IPS-18a (cell line): ENCODE measurements around the gene EFHC1.

ENCODE experiments used
- H3K27ac ChIP-seq: one replicate; pipeline ENCODE4 v1.5.1; 2013; ENCODE audit warnings: low read length
- H3K27me3 ChIP-seq: one replicate; pipeline ENCODE4 v1.6.1; 2013; ENCODE audit warnings: mild to moderate bottlenecking, low read length; ENCODE audit not compliant: control insufficient read depth, insufficient read depth
- H3K36me3 ChIP-seq: one replicate; pipeline ENCODE4 v1.6.1; 2013; ENCODE audit warnings: low read depth, low read length; ENCODE audit not compliant: control insufficient read depth
- H3K4me1 ChIP-seq: one replicate; pipeline ENCODE4 v1.6.1; 2013; ENCODE audit warnings: low read depth, low read length; ENCODE audit not compliant: control insufficient read depth
- H3K4me3 ChIP-seq: one replicate; pipeline ENCODE4 v1.5.1; 2013; ENCODE audit warnings: low read length
- H3K9ac ChIP-seq: one replicate; pipeline ENCODE4 v1.6.1; 2013; ENCODE audit warnings: mild to moderate bottlenecking, low read length, moderate library complexity
- H3K9me3 ChIP-seq: one replicate; pipeline ENCODE4 v1.6.1; 2013; ENCODE audit warnings: low read depth, low read length; ENCODE audit not compliant: control insufficient read depth

The EFHC1 gene

DNA sequence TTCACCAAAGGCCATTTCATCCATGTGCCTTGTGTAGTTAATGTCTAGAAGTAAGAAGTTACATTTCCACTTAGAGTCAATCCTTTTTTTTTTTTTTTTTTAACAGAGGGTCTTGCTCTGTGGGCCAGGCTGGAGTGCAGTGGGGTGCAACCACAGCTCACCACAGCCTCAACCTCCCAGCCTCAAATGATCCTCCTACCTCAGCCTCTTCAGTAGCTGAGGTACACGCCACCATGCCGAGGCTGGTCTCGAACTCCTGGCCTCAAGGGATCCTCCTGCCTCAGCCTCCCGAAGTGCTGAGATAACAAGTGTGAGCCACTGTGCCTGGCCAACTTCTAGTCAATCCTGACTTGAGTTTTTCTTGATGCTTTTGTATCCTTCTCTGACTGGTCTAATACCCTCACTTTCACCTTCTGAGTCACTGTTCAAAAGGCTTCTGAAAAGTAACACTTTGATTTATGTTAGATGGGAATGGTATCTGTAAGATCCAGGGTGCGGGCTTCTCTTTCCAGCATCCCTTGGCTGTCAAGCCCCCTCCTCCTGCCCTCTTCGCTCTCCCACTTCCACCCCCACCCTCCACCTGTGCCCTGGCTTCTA lies 134.6 kb downstream of the EFHC1 start:
- H3K4me3 ChIP-seq = no peak overlapping the region
- no peak overlapping the region for H3K9ac ChIP-seq
- peaks cover 33% of the 10 kb centered on the region for H3K4me1 ChIP-seq
- H3K27ac ChIP-seq = no peak overlapping the region
- no peaks in the 10 kb centered on the region for H3K27me3 ChIP-seq
- H3K9me3 ChIP-seq = no peaks in the 10 kb centered on the region
- no peaks in the 10 kb centered on the region for H3K36me3 ChIP-seq

DNA sequence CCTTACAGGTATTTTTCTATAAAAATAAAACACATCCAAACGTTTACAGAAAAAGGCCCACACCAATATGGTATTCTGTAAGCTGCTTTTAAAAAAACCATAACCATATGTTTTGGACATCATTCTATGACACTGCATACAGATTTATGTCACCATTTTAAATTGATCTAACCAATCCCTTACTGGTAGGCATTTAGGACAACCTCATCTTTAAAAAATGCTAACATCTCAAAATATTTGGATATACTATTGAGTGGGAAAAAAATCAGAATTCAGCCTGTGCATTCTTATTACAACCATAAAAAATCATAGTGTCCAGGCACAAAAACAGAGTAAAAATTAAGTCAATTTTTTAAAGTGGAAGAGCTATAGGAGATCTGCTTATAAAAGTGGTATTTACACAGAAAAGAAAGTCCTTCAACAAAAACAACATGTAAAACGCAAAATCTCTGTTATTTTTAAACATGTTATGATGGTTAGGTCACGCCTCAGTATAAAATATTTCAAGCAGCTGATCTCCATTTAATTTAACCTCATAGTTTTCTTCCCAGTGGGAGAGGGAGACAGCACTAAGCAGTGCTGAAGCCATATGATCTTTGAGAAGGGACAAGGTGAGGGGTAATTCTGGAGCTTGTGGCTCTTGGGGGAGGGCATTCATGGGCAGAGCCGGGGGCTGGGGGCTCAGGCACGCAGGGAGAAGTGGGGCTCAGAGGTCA lies 135.5 kb downstream of the EFHC1 start:
- H3K27ac ChIP-seq = no peak overlapping the region
- no peaks in the 10 kb centered on the region for H3K27me3 ChIP-seq
- H3K9ac ChIP-seq = no peak overlapping the region
- H3K4me3 ChIP-seq = no peak overlapping the region
- H3K4me1 ChIP-seq = peaks cover 33% of the 10 kb centered on the region
- no peaks in the 10 kb centered on the region for H3K36me3 ChIP-seq
- H3K9me3 ChIP-seq = no peaks in the 10 kb centered on the region

DNA sequence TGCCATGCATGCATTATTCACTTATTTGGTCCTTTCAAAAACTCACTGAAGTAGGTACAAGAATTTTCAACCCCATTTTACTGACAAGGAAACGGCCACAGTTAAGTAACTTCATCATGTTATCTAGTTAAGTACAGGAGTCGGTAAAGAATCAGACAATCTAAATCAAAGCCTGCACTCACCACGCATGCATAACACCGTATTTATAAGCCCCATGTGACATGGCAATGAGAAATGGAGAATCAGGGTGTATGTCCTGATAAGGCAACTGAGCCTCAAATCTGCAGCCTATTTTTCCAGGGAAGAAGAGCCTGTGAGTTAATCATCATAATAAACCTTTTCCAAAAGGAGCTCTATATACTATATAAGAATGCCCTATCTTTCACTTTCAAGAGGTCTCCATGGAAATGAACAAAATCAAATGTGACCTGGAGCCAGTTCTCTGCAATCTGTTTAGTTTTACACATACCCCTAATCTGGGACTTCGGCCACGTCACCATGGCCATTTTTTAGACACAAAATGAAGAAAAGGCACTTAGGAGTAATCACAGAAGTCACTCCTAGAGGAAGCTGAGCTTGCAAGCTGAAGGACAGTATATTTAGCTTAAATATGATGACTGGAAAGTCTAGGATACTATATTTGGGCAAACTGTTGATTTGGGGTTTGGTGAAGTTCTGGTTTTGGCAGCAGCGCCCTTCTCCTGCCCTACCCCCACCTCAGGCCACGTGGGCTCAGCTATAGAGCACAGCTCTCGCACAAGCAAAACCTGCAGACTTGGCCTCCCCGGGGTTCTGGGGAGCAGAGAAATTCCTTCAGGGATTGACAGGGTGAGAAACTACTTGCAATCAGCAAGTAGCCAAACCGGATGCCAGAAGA lies 137.5 kb downstream of the EFHC1 start:
- no peak overlapping the region for H3K4me3 ChIP-seq
- no peak overlapping the region for H3K9ac ChIP-seq
- no peak overlapping the region for H3K27ac ChIP-seq

DNA sequence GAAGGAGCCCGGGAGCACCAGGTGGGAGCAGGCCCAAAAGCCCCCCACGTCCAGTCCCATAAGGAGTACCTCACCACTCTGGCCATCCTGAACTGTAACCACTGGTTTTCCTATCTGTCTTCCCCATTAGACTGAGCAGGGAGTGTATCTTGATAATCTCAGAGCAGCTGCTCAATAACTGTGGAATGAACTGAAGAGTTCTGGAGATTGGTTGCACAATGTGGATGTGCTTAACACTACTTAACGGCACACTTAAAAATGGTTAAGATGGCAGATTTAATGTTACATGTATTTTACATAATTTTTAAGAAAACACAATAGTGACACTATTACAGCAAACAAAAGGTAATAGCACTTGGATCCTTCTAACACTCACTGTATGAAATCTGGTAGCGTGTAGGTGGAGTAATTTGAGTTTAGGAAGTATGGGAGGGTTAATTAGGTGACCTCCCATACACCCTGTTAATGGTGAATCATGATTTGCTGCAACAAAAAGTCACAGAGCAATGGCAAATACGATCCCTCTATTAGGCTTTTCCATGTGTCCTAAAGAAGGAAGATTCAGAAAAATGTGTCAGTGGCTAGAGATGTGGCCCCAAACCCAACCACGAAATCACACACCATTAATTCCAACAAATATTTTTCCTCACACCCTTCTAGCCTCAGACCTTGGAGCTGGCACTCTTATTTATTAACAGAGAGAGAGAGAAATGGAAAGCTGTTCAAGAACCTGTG lies 138.3 kb downstream of the EFHC1 start:
- Histone ChIP-seq H3K27ac (no peak overlapping the region), H3K36me3 (no peaks in the 10 kb centered on the region), H3K4me1 (peaks cover 12% of the 10 kb centered on the region), H3K27me3 (no peaks in the 10 kb centered on the region), H3K9me3 (no peaks in the 10 kb centered on the region), H3K9ac (no peak overlapping the region), H3K4me3 (no peak overlapping the region)

More for the DNA sequence above, 137.5 kb downstream of the EFHC1 start:
- H3K36me3 ChIP-seq = no peaks in the 10 kb centered on the region
- H3K27me3 ChIP-seq = no peaks in the 10 kb centered on the region
- H3K4me1 ChIP-seq = peaks cover 14% of the 10 kb centered on the region
- H3K9me3 ChIP-seq = no peaks in the 10 kb centered on the region

DNA sequence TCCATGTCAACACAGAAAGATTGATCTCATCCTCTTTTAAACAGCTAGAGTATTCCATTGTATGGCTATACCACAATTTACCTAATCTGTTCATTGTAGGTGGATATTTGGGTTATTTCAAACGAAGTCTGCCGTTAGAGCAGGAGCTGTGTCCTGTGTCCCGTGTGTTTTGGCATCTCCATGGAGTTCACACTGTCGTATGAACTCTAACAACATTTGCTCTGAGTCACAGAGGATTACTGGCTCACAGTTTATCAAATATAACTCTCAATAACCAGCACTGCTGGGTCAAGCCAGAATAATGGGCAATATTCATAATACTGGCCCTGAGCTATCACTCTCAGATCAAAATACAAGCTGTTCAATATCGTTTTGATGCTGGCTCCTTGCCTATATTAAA lies 140.3 kb downstream of the EFHC1 start:
- H3K4me1 ChIP-seq = peaks cover 12% of the 10 kb centered on the region
- no peak overlapping the region for H3K27ac ChIP-seq
- no peaks in the 10 kb centered on the region for H3K9me3 ChIP-seq
- H3K4me3 ChIP-seq = no peak overlapping the region
- no peak overlapping the region for H3K9ac ChIP-seq
- H3K36me3 ChIP-seq = no peaks in the 10 kb centered on the region
- H3K27me3 ChIP-seq = no peaks in the 10 kb centered on the region

DNA sequence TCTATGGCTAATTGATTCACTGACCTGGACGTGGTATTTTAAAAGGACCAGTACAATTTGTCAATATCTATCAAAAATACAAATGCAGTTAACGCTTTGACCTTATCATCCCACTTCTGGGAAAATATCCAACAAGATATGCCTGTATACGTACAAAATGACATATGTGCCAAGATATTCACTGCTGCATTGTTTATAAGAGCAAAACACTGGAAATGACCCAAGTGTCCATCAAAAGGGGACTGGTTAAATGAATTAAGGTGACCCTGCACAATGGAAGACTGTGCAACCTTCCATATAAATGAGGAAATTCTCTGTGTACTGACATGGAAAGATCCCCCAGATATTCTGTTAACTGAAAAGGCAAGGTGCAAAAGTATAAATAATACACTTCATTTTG lies 142.8 kb downstream of the EFHC1 start:
- H3K27ac ChIP-seq = no peak overlapping the region
- no peaks in the 10 kb centered on the region for H3K27me3 ChIP-seq
- no peaks in the 10 kb centered on the region for H3K9me3 ChIP-seq
- H3K4me3 ChIP-seq = no peak overlapping the region
- H3K36me3 ChIP-seq = no peaks in the 10 kb centered on the region
- no peak overlapping the region for H3K9ac ChIP-seq
- H3K4me1 ChIP-seq = peaks cover 6% of the 10 kb centered on the region

DNA sequence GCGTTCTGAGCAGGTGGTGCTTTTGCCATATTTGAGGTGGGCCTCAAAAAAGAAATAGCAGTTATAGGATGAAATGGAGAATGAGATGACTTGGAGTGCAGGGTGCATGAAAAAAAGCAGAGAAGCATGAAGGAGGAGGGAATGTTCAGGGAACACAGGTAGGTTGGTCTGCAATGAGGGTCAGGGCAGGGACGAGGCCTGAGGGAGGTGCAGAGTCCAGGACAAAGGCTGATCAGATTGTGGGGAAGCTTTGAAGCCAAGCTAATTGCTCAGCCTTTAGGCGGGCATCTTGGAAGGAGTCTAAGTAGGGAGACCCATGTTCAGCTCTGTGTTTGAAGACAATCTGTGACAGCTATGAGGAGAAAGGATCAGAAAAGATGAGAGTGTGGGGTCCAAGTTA lies 144.7 kb downstream of the EFHC1 start:
- Histone ChIP-seq H3K9ac (no peak overlapping the region), H3K27me3 (no peaks in the 10 kb centered on the region), H3K4me1 (peaks cover 4% of the 10 kb centered on the region), H3K27ac (no peak overlapping the region), H3K4me3 (no peak overlapping the region), H3K36me3 (no peaks in the 10 kb centered on the region), H3K9me3 (no peaks in the 10 kb centered on the region)

DNA sequence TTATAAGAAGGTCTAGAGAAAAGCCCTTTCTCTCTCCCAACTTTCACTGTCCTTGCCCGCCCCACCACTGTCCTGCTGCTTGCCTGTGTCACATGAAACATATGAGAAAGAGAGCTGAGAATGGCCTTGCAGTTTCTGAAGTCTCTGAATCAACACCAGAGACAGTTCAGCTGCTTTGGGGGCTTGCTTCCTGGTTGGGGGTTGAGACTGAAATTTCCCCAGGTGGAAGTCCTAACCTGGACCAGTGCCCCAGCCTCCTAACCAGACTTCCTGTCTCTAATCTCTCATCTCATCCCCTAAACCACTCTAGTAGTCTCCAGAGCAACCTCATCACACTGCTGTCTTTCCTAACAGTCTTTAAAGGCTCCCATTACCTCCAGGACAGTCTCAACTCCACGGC lies 146.1 kb downstream of the EFHC1 start:
- Histone ChIP-seq H3K9me3 (no peaks in the 10 kb centered on the region), H3K9ac (no peak overlapping the region), H3K27me3 (no peaks in the 10 kb centered on the region), H3K27ac (no peak overlapping the region), H3K4me1 (peaks cover 11% of the 10 kb centered on the region), H3K4me3 (no peak overlapping the region), H3K36me3 (no peaks in the 10 kb centered on the region)

DNA sequence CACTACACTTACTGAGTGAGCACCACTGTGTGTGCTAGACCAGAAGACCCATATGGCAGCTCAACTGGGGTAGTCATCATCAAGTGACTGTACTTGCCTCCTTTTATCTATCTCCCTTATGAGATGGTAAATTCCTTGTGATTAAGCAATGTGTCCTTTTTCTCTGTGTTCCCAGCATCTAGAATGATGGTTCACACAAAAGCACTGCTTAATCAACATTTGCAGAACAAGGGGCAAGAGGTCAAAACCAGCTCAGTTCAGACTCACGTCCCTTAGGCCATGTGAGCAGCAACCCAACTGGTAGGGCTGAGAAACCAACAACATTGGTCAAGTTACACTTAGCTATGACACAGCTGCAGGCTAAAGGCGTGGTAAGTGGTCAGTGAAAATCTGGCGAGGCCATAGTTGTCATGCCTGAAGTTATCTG lies 146.7 kb downstream of the EFHC1 start:
- Histone ChIP-seq H3K4me3 (no peak overlapping the region), H3K9ac (no peak overlapping the region), H3K27ac (no peak overlapping the region), H3K4me1 (peaks cover 11% of the 10 kb centered on the region), H3K36me3 (no peaks in the 10 kb centered on the region), H3K9me3 (no peaks in the 10 kb centered on the region), H3K27me3 (no peaks in the 10 kb centered on the region)

DNA sequence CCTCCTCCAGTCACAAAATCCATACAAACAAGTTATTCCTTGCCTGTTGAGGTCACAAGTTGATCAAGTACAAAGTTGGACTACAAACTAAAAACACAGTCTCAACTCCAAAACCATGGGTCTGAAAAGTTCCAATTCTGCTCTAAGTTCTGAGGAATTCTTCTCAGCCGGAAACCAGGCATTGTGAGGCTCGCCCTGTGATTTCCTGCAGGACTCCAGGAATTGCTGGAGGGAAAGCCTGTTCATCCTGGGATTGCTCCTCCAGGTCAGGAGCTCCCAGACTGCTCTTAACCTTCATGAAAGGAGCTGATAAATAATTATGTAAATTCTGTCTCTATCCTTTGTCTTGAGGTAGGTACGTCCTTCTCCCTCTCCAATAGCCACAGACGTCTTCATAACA lies 148.2 kb downstream of the EFHC1 start:
- Histone ChIP-seq H3K4me3 (no peak overlapping the region), H3K36me3 (no peaks in the 10 kb centered on the region), H3K9ac (no peak overlapping the region), H3K4me1 (peaks cover 17% of the 10 kb centered on the region), H3K27me3 (no peaks in the 10 kb centered on the region), H3K9me3 (no peaks in the 10 kb centered on the region), H3K27ac (no peak overlapping the region)

DNA sequence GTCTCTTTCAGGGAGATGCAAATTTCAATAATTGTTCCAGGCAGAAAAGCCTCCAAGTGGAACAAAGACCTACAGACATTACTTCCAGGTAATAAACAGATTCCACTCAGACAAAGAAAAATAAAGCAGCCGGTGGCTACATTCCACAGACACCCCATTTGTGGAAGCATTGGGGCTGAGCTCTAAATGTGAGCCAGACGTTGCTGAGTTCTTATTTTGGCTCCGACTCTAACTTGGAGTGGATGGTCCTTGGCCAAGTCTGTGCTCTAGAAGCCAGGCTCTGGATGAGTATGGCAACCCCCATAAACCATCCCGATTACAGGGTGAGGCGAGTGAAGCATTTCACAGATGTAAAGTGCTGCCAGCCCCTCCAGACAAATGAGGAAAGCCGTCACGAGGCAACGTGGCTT lies 150.2 kb downstream of the EFHC1 start:
- H3K4me1 ChIP-seq = peaks cover 29% of the 10 kb centered on the region
- peaks cover under 1% of the 10 kb centered on the region for H3K27me3 ChIP-seq
- H3K36me3 ChIP-seq = no peaks in the 10 kb centered on the region
- H3K9me3 ChIP-seq = no peaks in the 10 kb centered on the region
- no peak overlapping the region for H3K27ac ChIP-seq
- no peak overlapping the region for H3K4me3 ChIP-seq
- no peak overlapping the region for H3K9ac ChIP-seq
